ENCODE results near the gene CCDC89.

DNA sequence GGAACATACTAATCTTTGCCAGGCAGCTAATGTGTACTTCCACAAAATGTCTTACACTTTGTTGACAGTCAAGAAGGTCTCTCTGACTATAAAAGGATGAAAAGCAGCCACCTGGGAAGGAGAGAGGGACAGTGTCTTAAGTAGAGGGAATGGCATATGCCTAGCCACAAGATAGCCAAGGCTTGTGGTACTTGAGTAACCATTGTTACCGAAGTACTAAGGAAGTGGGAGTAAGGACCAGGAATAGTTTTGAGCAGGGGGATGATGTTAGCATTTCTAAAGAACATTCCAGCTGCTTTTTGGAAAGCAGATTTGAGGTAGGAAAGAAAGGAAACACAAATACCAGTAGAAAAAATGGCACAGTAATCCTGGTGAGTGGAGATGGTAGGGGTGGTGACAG is 34.9 kb downstream of the CCDC89 start:
- TF ChIP-seq CTCF (IDR thresholded peaks at IDR 0.05) (no peak), POLR2AphosphoS5 (IDR thresholded peaks at IDR 0.05) (no peak), POLR2A (IDR thresholded peaks at IDR 0.05) (no peak)
